ENCODE results near the gene SLC22A2. TPM values are rescaled to one million over a fixed set of nuclear protein-coding genes. Genes with fewer than 3 reads are reported as not detected.

Gene SLC22A2
- total and polyA plus RNA-seq, 4 donors, result not detected

GRCh38 chr6:160172704-160173103 lies 85.9 kb downstream of the SLC22A2 start:
- Histone ChIP-seq H3K27ac (ENCODE audit: low read depth in 1 of 2, low read length in 2 of 2) (no peak overlapping the region), H3K27me3 (ENCODE audit: control insufficient read depth in 4 of 4, insufficient read depth in 4 of 4, low read length in 3 of 4) (no peaks in the 10 kb centered on the region), H3K36me3 (ENCODE audit: control insufficient read depth in 4 of 4, insufficient read depth in 3 of 4, low read depth in 1 of 4, low read length in 3 of 4) (no peaks in the 10 kb centered on the region), H3K9me3 (ENCODE audit: control insufficient read depth in 4 of 4, low read length in 3 of 4) (no peaks in the 10 kb centered on the region), H3K4me3 (ENCODE audit: low read depth in 1 of 3, low read length in 3 of 3) (no peak overlapping the region), H3K4me1 (ENCODE audit: control insufficient read depth in 4 of 4, insufficient read depth in 4 of 4, low read length in 3 of 4) (no peaks in the 10 kb centered on the region), H3K9ac (ENCODE audit: low read depth in 1 of 2, low read length in 2 of 2) (no peak overlapping the region)
- TF ChIP-seq NR2F2 (IDR thresholded peaks at IDR 0.05), result no peak
- no peak for DNase-seq (ENCODE audit: low spot score)
- 95% methylated on average over 5 of the region's 5 CpGs for WGBS

GRCh38 chr6:160170018-160170680 lies 88.5 kb downstream of the SLC22A2 start:
- no peak overlapping the region for H3K4me3 ChIP-seq (ENCODE audit: low read depth in 1 of 3, low read length in 3 of 3)
- TF ChIP-seq HNF4A (conservative IDR thresholded peaks at IDR 0.05) (no peak), CTCF (IDR thresholded peaks at IDR 0.05; ENCODE audit: low read depth, low read length, missing input control) (no peak), FOXA2 (IDR thresholded peaks at IDR 0.05) (no peak), RXRA (IDR thresholded peaks at IDR 0.05) (no peak), JUND (IDR thresholded peaks at IDR 0.05) (no peak), EGR1 (IDR thresholded peaks at IDR 0.05; ENCODE audit: low read depth in 2 of 2) (no peak), GABPA (IDR thresholded peaks at IDR 0.05 in 1 of 2, conservative IDR thresholded peaks at IDR 0.05 in 1 of 2) (no peak), YY1 (IDR thresholded peaks at IDR 0.05) (no peak), TAF1 (conservative IDR thresholded peaks at IDR 0.05) (no peak), SP1 (IDR thresholded peaks at IDR 0.05) (no peak), NR2F2 (IDR thresholded peaks at IDR 0.05) (no peak), FOXA1 (IDR thresholded peaks at IDR 0.05) (no peak), RAD21 (IDR thresholded peaks at IDR 0.05) (no peak), HNF4G (IDR thresholded peaks at IDR 0.05) (no peak)
- TF ChIP-seq, protein P1, sequence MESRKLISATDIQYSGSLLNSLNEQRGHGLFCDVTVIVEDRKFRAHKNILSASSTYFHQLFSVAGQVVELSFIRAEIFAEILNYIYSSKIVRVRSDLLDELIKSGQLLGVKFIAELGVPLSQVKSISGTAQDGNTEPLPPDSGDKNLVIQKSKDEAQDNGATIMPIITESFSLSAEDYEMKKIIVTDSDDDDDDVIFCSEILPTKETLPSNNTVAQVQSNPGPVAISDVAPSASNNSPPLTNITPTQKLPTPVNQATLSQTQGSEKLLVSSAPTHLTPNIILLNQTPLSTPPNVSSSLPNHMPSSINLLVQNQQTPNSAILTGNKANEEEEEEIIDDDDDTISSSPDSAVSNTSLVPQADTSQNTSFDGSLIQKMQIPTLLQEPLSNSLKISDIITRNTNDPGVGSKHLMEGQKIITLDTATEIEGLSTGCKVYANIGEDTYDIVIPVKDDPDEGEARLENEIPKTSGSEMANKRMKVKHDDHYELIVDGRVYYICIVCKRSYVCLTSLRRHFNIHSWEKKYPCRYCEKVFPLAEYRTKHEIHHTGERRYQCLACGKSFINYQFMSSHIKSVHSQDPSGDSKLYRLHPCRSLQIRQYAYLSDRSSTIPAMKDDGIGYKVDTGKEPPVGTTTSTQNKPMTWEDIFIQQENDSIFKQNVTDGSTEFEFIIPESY (IDR thresholded peaks at IDR 0.05), result no peak
- TF ChIP-seq, protein P2, sequence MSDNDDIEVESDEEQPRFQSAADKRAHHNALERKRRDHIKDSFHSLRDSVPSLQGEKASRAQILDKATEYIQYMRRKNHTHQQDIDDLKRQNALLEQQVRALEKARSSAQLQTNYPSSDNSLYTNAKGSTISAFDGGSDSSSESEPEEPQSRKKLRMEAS (IDR thresholded peaks at IDR 0.05), result no peak
- TF ChIP-seq, protein P3, sequence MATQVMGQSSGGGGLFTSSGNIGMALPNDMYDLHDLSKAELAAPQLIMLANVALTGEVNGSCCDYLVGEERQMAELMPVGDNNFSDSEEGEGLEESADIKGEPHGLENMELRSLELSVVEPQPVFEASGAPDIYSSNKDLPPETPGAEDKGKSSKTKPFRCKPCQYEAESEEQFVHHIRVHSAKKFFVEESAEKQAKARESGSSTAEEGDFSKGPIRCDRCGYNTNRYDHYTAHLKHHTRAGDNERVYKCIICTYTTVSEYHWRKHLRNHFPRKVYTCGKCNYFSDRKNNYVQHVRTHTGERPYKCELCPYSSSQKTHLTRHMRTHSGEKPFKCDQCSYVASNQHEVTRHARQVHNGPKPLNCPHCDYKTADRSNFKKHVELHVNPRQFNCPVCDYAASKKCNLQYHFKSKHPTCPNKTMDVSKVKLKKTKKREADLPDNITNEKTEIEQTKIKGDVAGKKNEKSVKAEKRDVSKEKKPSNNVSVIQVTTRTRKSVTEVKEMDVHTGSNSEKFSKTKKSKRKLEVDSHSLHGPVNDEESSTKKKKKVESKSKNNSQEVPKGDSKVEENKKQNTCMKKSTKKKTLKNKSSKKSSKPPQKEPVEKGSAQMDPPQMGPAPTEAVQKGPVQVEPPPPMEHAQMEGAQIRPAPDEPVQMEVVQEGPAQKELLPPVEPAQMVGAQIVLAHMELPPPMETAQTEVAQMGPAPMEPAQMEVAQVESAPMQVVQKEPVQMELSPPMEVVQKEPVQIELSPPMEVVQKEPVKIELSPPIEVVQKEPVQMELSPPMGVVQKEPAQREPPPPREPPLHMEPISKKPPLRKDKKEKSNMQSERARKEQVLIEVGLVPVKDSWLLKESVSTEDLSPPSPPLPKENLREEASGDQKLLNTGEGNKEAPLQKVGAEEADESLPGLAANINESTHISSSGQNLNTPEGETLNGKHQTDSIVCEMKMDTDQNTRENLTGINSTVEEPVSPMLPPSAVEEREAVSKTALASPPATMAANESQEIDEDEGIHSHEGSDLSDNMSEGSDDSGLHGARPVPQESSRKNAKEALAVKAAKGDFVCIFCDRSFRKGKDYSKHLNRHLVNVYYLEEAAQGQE (IDR thresholded peaks at IDR 0.05), result no peak
- TF ChIP-seq, protein P4, sequence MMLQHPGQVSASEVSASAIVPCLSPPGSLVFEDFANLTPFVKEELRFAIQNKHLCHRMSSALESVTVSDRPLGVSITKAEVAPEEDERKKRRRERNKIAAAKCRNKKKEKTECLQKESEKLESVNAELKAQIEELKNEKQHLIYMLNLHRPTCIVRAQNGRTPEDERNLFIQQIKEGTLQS (IDR thresholded peaks at IDR 0.05), result no peak
- no peak overlapping the region for H3K27ac ChIP-seq (ENCODE audit: low read depth in 1 of 2, low read length in 2 of 2)
- H3K9me3 ChIP-seq (ENCODE audit: control insufficient read depth in 4 of 4, low read length in 3 of 4), result no peaks in the 10 kb centered on the region
- no peaks in the 10 kb centered on the region for H3K36me3 ChIP-seq (ENCODE audit: control insufficient read depth in 4 of 4, insufficient read depth in 3 of 4, low read depth in 1 of 4, low read length in 3 of 4)
- H3K9ac ChIP-seq (ENCODE audit: low read depth in 1 of 2, low read length in 2 of 2), result no peak overlapping the region
- no peaks in the 10 kb centered on the region for H3K27me3 ChIP-seq (ENCODE audit: control insufficient read depth in 4 of 4, insufficient read depth in 4 of 4, low read length in 3 of 4)
- 84% methylated on average over 6 of the region's 6 CpGs for WGBS
- no peak for DNase-seq (ENCODE audit: low spot score)
- no peaks in the 10 kb centered on the region for H3K4me1 ChIP-seq (ENCODE audit: control insufficient read depth in 4 of 4, insufficient read depth in 4 of 4, low read length in 3 of 4)

All from liver (tissue), 9 donors.